HepG2 (cell line): ENCODE results near the gene PMPCB. TPM values are rescaled to one million over a fixed set of nuclear protein-coding genes. Genes with fewer than 3 reads are reported as not detected.
A peak's percentile ranks its signal among the peaks of the same experiment; 100 is the strongest.

ENCODE experiments used
- ATF7-NPFF ChIP-seq: sonication (generic); formaldehyde crosslinking; IDR thresholded peaks from 2 replicates; pipeline ENCODE4 v1.8.1; 2023; ENCODE audit warnings: mild to moderate bottlenecking, low read depth, missing genetic modification reagents, moderate library complexity
- ATM ChIP-seq: fragments of 450-650 bp; IDR thresholded peaks from 2 replicates; pipeline ENCODE4 v1.7.1; 2017; ENCODE audit warnings: mild to moderate bottlenecking, borderline replicate concordance
- BRD4 ChIP-seq: sonication (generic); formaldehyde crosslinking; IDR thresholded peaks from 2 replicates; pipeline ENCODE4 v1.4.0; 2020; ENCODE audit warnings: missing genetic modification reagents
- FOXK1 ChIP-seq: sonication (generic); formaldehyde crosslinking; IDR thresholded peaks from 2 replicates; pipeline ENCODE4 v1.4.0; 2020; ENCODE audit warnings: low read depth, missing genetic modification reagents, borderline replicate concordance
- HNRNPL ChIP-seq: fragments of 200-400 bp; formaldehyde crosslinking; IDR thresholded peaks from 2 replicates; pipeline ENCODE4 v1.6.1; 2017; ENCODE audit warnings: mild to moderate bottlenecking, low read depth, low read length
- ISX ChIP-seq: sonication (generic); formaldehyde crosslinking; conservative IDR thresholded peaks from 2 replicates; pipeline ENCODE4 v1.5.0; 2020; ENCODE audit warnings: missing genetic modification reagents
- JUNB ChIP-seq: sonication (generic); formaldehyde crosslinking; IDR thresholded peaks from 2 replicates; pipeline ENCODE4 v1.8.0; 2022; ENCODE audit warnings: missing genetic modification reagents, mild to moderate bottlenecking, borderline replicate concordance
- JUND ChIP-seq: sonication (generic); formaldehyde crosslinking; IDR thresholded peaks from 2 replicates; pipeline ENCODE4 v1.8.0; 2022; ENCODE audit warnings: mild to moderate bottlenecking, missing genetic modification reagents
- MAF1 ChIP-seq: sonication (generic); formaldehyde crosslinking; IDR thresholded peaks from 2 replicates; pipeline ENCODE4 v1.5.0; 2020; ENCODE audit warnings: missing genetic modification reagents, borderline replicate concordance
- MAX ChIP-seq: IDR thresholded peaks from 2 replicates; pipeline ENCODE4 v1.6.1; 2012; ENCODE audit warnings: inconsistent platforms
- NBN ChIP-seq: fragments of 450-650 bp; conservative IDR thresholded peaks from 2 replicates; pipeline ENCODE4 v1.6.1; 2017
- PAXIP1 ChIP-seq: sonication (generic); formaldehyde crosslinking; conservative IDR thresholded peaks from 2 replicates; pipeline ENCODE4 v1.4.0; 2020; ENCODE audit warnings: mild to moderate bottlenecking, missing genetic modification reagents, moderate library complexity
- PPARG ChIP-seq: conservative IDR thresholded peaks from 2 replicates; pipeline ENCODE4 v1.6.1; 2016; ENCODE audit warnings: missing biosample characterization, missing genetic modification reagents
- RBFOX2 ChIP-seq: fragments of 200-400 bp; formaldehyde crosslinking; IDR thresholded peaks from 2 replicates; pipeline ENCODE4 v1.6.1; 2017; ENCODE audit warnings: low read depth, mild to moderate bottlenecking, low read length
- RNF219 ChIP-seq: sonication (generic); formaldehyde crosslinking; IDR thresholded peaks from 2 replicates; pipeline ENCODE4 v1.5.0; 2020; ENCODE audit warnings: mild to moderate bottlenecking, missing genetic modification reagents
- SAFB2 ChIP-seq: sonication (generic); formaldehyde crosslinking; IDR thresholded peaks from 2 replicates; pipeline ENCODE4 v1.5.1; 2020; ENCODE audit warnings: missing genetic modification reagents, low read depth, mild to moderate bottlenecking, borderline replicate concordance
- TFAP4 ChIP-seq: sonication (generic); IDR thresholded peaks from 2 replicates; pipeline ENCODE4 v1.6.1; 2016; ENCODE audit warnings: low read depth, borderline replicate concordance
- ZNF350 ChIP-seq: sonication (generic); formaldehyde crosslinking; IDR thresholded peaks from 2 replicates; pipeline ENCODE4 v1.4.0; 2020; ENCODE audit warnings: mild to moderate bottlenecking, low read depth, missing genetic modification reagents, borderline replicate concordance
- ZNF564 ChIP-seq: sonication (generic); formaldehyde crosslinking; IDR thresholded peaks from 2 replicates; pipeline ENCODE4 v1.8.1; 2023; ENCODE audit warnings: mild to moderate bottlenecking, missing genetic modification reagents
- ZNF660 ChIP-seq: sonication (generic); formaldehyde crosslinking; IDR thresholded peaks from 2 replicates; pipeline ENCODE4 v1.5.1; 2020; ENCODE audit warnings: mild to moderate bottlenecking, low read depth, missing genetic modification reagents, borderline replicate concordance
- polyA plus RNA-seq, 8 experiments: library from polyadenylated mRNA; depleted of rRNA in 3 of 8; stranded (reverse) in 7 of 8; unstranded in 1 of 8; fragments of >200 nt; fragmentation: Illumina TruSeq in 4 of 8; extraction: Trizol in 4 of 8; gene quantifications; 2 replicates each; pipeline versions ENCODE4 v1.2.1 to v1.2.3, GENCODE V29; 2011 to 2016; ENCODE audit warnings: low read depth in 4 of 8, missing spikeins in 1 of 8, mixed read lengths in 1 of 8; ENCODE audit not compliant: insufficient read depth in 1 of 8
- total RNA-seq, 5 experiments: library from RNA; depleted of rRNA; stranded (reverse); fragments of >200 nt; fragmentation: Illumina TruSeq; extraction: Trizol; gene quantifications; 2 replicates each; pipeline ENCODE4 v1.2.3, GENCODE V29; 2016; ENCODE audit warnings: low read depth in 1 of 5

The PMPCB gene
- total and polyA plus RNA-seq, 2 of the 13 experiments (the other 11 are each of a cell fraction or from before 2014, with no cell fraction given) = 80.8 to 124 TPM

GRCh38 chr7:103296901-103297836 is at the start of gene PMPCB (continued):
- 0 out of 2 replicates have a peak, but pooled peaks have one; percentile 37 for TF ChIP-seq MAF1 (CRISPR knock-in tag)
- TF ChIP-seq JUNB (CRISPR knock-in tag) = no peak
- peak; percentile 97 for TF ChIP-seq ZNF350 (CRISPR knock-in tag)
- TF ChIP-seq BRD4 = peak; percentile 90
- TF ChIP-seq ZNF564 (CRISPR knock-in tag) = 0 out of 2 replicates have a peak, but pooled peaks have one; percentile 32
- TF ChIP-seq RBFOX2 = peak; percentile 95
- no peak for TF ChIP-seq ATM
- peak; percentile 63 for TF ChIP-seq SAFB2 (CRISPR knock-in tag)
- TF ChIP-seq FOXK1 (CRISPR knock-in tag) = peak; percentile 87
- no peak for TF ChIP-seq ZNF660 (CRISPR knock-in tag)
- peak; percentile 47; the same call in 1 of the 2 replicates for TF ChIP-seq JUND (CRISPR knock-in tag)
- TF ChIP-seq RNF219 (CRISPR knock-in tag) = no peak
- 0 out of 2 replicates have a peak, but pooled peaks have one; percentile 51 for TF ChIP-seq PPARG (CRISPR knock-in tag)
- peak; percentile 65; the same call in 1 of the 2 replicates for TF ChIP-seq PAXIP1 (CRISPR knock-in tag)
- TF ChIP-seq TFAP4 = peak; percentile 7; the same call in 1 of the 2 replicates
- 0 out of 2 replicates have a peak, but pooled peaks have one; percentile 43 for TF ChIP-seq HNRNPL
- TF ChIP-seq MAX = peak; percentile 81
- TF ChIP-seq NBN = no peak
- peak; percentile 86 for TF ChIP-seq ATF7-NPFF (CRISPR knock-in tag)
- 0 out of 2 replicates have a peak, but pooled peaks have one; percentile 51 for TF ChIP-seq ISX (CRISPR knock-in tag)
